Gastrocnemius medialis (tissue), 4 donors: Measurements from ENCODE around the gene TAPT1.
"Not testable (repeated sequence)": the region's sequence is repeated elsewhere in the genome, so short reads cannot be mapped to it uniquely, and the experiment has no call there.

Experiments used
- CTCF ChIP-seq, 5 experiments: fragments of 450-650 bp in 3 of 5; fragments of 200-600 bp in 2 of 5; sonication (generic) in 2 of 5; IDR thresholded peaks in 4 of 5; conservative IDR thresholded peaks in 1 of 5; 1 replicate in 4 of 5; 2 replicates in 1 of 5; pipeline ENCODE4 v1.5.1; 2016 to 2019; ENCODE audit warnings: antibody characterized with exemption in 5 of 5, mild to moderate bottlenecking in 3 of 5, moderate library complexity in 3 of 5
- POLR2A ChIP-seq, 2 donors: fragments of 450-650 bp; IDR thresholded peaks; one replicate each; pipeline ENCODE4 v1.6.1; 2017; ENCODE audit warnings: antibody characterized with exemption in 2 of 2, mild to moderate bottlenecking in 2 of 2, moderate library complexity in 2 of 2

- TF ChIP-seq CTCF (IDR thresholded peaks at IDR 0.05 in 4 of 5, conservative IDR thresholded peaks at IDR 0.05 in 1 of 5); POLR2A (IDR thresholded peaks at IDR 0.05): not testable (repeated sequence)
These were observed 81.4 kb downstream of the TAPT1 start for GRCh38 chr4:16144913-16145312.
